HepG2 (cell line): ENCODE data around the gene KIF6. TPM values are rescaled to one million over a fixed set of nuclear protein-coding genes. Genes with fewer than 3 reads are reported as not detected.

ENCODE experiments used
- ATAC-seq: fragments of 200-7000 bp; cut with Tn5 transposase; 3 replicates; pipeline ENCODE4 v1.9.1; 2020; ENCODE audit warnings: mild to moderate bottlenecking, moderate library complexity
- BruUV-seq: library from RNA; stranded (reverse); fragments of 400-500 nt; replicated peaks from 2 replicates; lab custom pipeline; 2021; lab: Mats Ljungman, UMichigan
- CTCF ChIA-PET: fragments of 300-600 bp; formaldehyde crosslinking; extraction: SDS; loops from one replicate; lab custom pipeline; 2021; ENCODE audit warnings: low total read pairs, inconsistent platforms, low intra/inter-chr PET ratio; lab: Yijun Ruan, JAX
- POLR2A ChIA-PET: fragments of 350-600 bp; sonication (Branson Sonifier 250); formaldehyde crosslinking; loops from one replicate; lab custom pipeline; 2020; ENCODE audit warnings: antibody characterized with exemption, inconsistent platforms; lab: Yijun Ruan, JAX
- DNase-seq: peaks from one replicate; pipeline ENCODE4 v3.0.0-alpha.2; 2015; ENCODE audit warnings: low spot score
- FAIRE-seq: peaks from 3 replicates; lab custom pipeline; 2011; peaks lifted over from hg19 to GRCh38; lab: Jason Lieb, UNC
- H2AFZ ChIP-seq: one replicate; pipeline ENCODE4 v1.6.1; 2011; ENCODE audit warnings: low read length, inconsistent platforms
- H3K27ac ChIP-seq: fragments of 300-600 bp; 3 replicates; pipeline ENCODE4 v1.8.0; 2011; ENCODE audit warnings: mixed run types, mild to moderate bottlenecking, mixed read lengths, low read length, inconsistent platforms; ENCODE audit not compliant: insufficient read depth; ENCODE audit errors: extremely low read length
- H3K27me3 ChIP-seq, 2 experiments: fragments of 200-600 bp in 1 of 2; 2 replicates in 1 of 2; 3 replicates in 1 of 2; pipeline versions ENCODE4 v1.6.0 to v1.8.0; 2011; ENCODE audit warnings: low read length in 2 of 2, mild to moderate bottlenecking in 2 of 2, moderate library complexity in 2 of 2, inconsistent platforms in 1 of 2; ENCODE audit not compliant: insufficient read depth in 2 of 2, control insufficient read depth in 1 of 2
- H3K36me3 ChIP-seq, 2 experiments: fragments of 200-600 bp in 1 of 2; replicated peaks in 1 of 2; 2 replicates in 1 of 2; 3 replicates in 1 of 2; pipeline versions ENCODE4 v1.5.1 to v1.8.0; 2011; ENCODE audit warnings: low read length in 2 of 2, inconsistent platforms in 1 of 2; ENCODE audit not compliant: insufficient read depth in 2 of 2, control insufficient read depth in 1 of 2
- H3K4me1 ChIP-seq: 2 replicates; pipeline ENCODE4 v1.5.1; 2012; ENCODE audit warnings: low read length, inconsistent platforms; ENCODE audit not compliant: insufficient read depth
- H3K4me2 ChIP-seq: 2 replicates; pipeline ENCODE4 v1.6.0; 2011; ENCODE audit warnings: low read depth, low read length, inconsistent platforms
- H3K4me3 ChIP-seq, 3 experiments: fragments of 200-600 bp in 1 of 3; sonication (generic), shearing (Covaris generic) in 1 of 3; replicated peaks in 1 of 3; 2 replicates each; pipeline ENCODE4 v1.5.1; 2011 to 2016; ENCODE audit warnings: low read length in 3 of 3, inconsistent platforms in 2 of 3, low read depth in 2 of 3, mild to moderate bottlenecking in 2 of 3, control low read depth in 1 of 3, mixed read lengths in 1 of 3; ENCODE audit not compliant: insufficient read depth in 1 of 3
- H3K79me2 ChIP-seq: one replicate; pipeline ENCODE4 v1.6.1; 2011; ENCODE audit warnings: low read length, inconsistent platforms; ENCODE audit not compliant: insufficient read depth
- H3K9ac ChIP-seq: 2 replicates; pipeline ENCODE4 v1.6.0; 2011; ENCODE audit warnings: mild to moderate bottlenecking, low read depth, low read length, inconsistent platforms; ENCODE audit not compliant: insufficient read depth
- H3K9me3 ChIP-seq: 2 replicates; pipeline ENCODE4 v1.5.1; 2012; ENCODE audit warnings: mild to moderate bottlenecking, low read length
- H4K20me1 ChIP-seq: 2 replicates; pipeline ENCODE4 v1.6.0; 2011; ENCODE audit warnings: inconsistent platforms, mild to moderate bottlenecking, low read length, moderate library complexity; ENCODE audit not compliant: insufficient read depth
- GPN1 ChIP-seq: sonication (generic); formaldehyde crosslinking; IDR thresholded peaks from 2 replicates; pipeline ENCODE4 v1.5.1; 2020; ENCODE audit warnings: missing genetic modification reagents, borderline replicate concordance
- MIER2 ChIP-seq: IDR thresholded peaks from 2 replicates; pipeline ENCODE4 v1.6.1; 2016; ENCODE audit warnings: missing biosample characterization, missing genetic modification reagents
- PCBP2 ChIP-seq: fragments of 200-400 bp; formaldehyde crosslinking; optimal IDR thresholded peaks from 2 replicates; pipeline ENCODE3; 2018; ENCODE audit warnings: low read length, low read depth; ENCODE audit not compliant: poor library complexity, severe bottlenecking
- SCMH1 ChIP-seq: sonication (generic); formaldehyde crosslinking; IDR thresholded peaks from 2 replicates; pipeline ENCODE4 v1.9.0; 2021; ENCODE audit warnings: missing genetic modification reagents, mild to moderate bottlenecking, borderline replicate concordance
- SIX1 ChIP-seq: sonication (generic); formaldehyde crosslinking; IDR thresholded peaks from 2 replicates; pipeline ENCODE4 v1.4.0; 2020; ENCODE audit warnings: missing genetic modification reagents, borderline replicate concordance
- ZBTB20 ChIP-seq: sonication (generic); formaldehyde crosslinking; IDR thresholded peaks from 2 replicates; pipeline ENCODE4 v1.8.1; 2023; ENCODE audit warnings: missing genetic modification reagents, low read depth, mild to moderate bottlenecking, borderline replicate concordance
- ZNF20 ChIP-seq: sonication (generic); formaldehyde crosslinking; IDR thresholded peaks from 2 replicates; pipeline ENCODE4 v1.4.0; 2020; ENCODE audit warnings: mild to moderate bottlenecking, moderate library complexity, missing genetic modification reagents
- ZNF296 ChIP-seq: sonication (generic); formaldehyde crosslinking; conservative IDR thresholded peaks from 2 replicates; pipeline ENCODE4 v1.5.0; 2020; ENCODE audit warnings: mild to moderate bottlenecking, missing genetic modification reagents
- ZNF30 ChIP-seq: sonication (generic); formaldehyde crosslinking; IDR thresholded peaks from 2 replicates; pipeline ENCODE4 v1.5.0; 2020; ENCODE audit warnings: mild to moderate bottlenecking, missing genetic modification reagents
- ZNF550 ChIP-seq: sonication (generic); formaldehyde crosslinking; IDR thresholded peaks from 2 replicates; pipeline ENCODE4 v1.4.0; 2020; ENCODE audit warnings: mild to moderate bottlenecking, missing genetic modification reagents, borderline replicate concordance
- ZNF577 ChIP-seq: sonication (generic); formaldehyde crosslinking; IDR thresholded peaks from 2 replicates; pipeline ENCODE4 v1.4.0; 2020; ENCODE audit warnings: mild to moderate bottlenecking, low read depth, missing genetic modification reagents, borderline replicate concordance
- ZNF615 ChIP-seq: sonication (generic); formaldehyde crosslinking; IDR thresholded peaks from 2 replicates; pipeline ENCODE4 v1.5.0; 2020; ENCODE audit warnings: mild to moderate bottlenecking, missing genetic modification reagents, borderline replicate concordance
- ZNF619 ChIP-seq: sonication (generic); formaldehyde crosslinking; IDR thresholded peaks from 2 replicates; pipeline ENCODE4 v1.4.0; 2020; ENCODE audit warnings: mild to moderate bottlenecking, missing genetic modification reagents
- WGBS: methylation state at CpG from one replicate; pipeline ENCODE4 v1.1.6; 2017; ENCODE audit warnings: low lambda C conversion rate; 5-methylcytosine and 5-hydroxymethylcytosine counted together
- in situ Hi-C: cut with HindIII; loops from 2 replicates; pipeline ENCODE4 v1.10.0; 2017; ENCODE audit warnings: low pct_unique_long_range_greater_than_20kb; ENCODE audit not compliant: extremely low pct_ligation_motif_present
- intact Hi-C: fragments of 100-400 bp; cut with micrococcal nuclease; formaldehyde crosslinking; loops from one replicate; pipeline ENCODE4 v1.10.0; 2022; ENCODE audit not compliant: unreplicated experiment
- polyA plus RNA-seq, 8 experiments: library from polyadenylated mRNA; depleted of rRNA in 3 of 8; stranded (reverse) in 7 of 8; unstranded in 1 of 8; fragments of >200 nt; fragmentation: Illumina TruSeq in 4 of 8; extraction: Trizol in 4 of 8; gene quantifications; 2 replicates each; pipeline versions ENCODE4 v1.2.1 to v1.2.3, GENCODE V29; 2011 to 2016; ENCODE audit warnings: low read depth in 4 of 8, missing spikeins in 1 of 8, mixed read lengths in 1 of 8; ENCODE audit not compliant: insufficient read depth in 1 of 8
- total RNA-seq, 5 experiments: library from RNA; depleted of rRNA; stranded (reverse); fragments of >200 nt; fragmentation: Illumina TruSeq; extraction: Trizol; gene quantifications; 2 replicates each; pipeline ENCODE4 v1.2.3, GENCODE V29; 2016; ENCODE audit warnings: low read depth in 1 of 5
- TF ChIP-seq, protein P1 (sequence below): sonication (generic); formaldehyde crosslinking; IDR thresholded peaks from 2 replicates; pipeline ENCODE4 v1.4.0; 2020; ENCODE audit warnings: missing genetic modification reagents, borderline replicate concordance
- TF ChIP-seq, protein P2 (sequence below): sonication (generic); formaldehyde crosslinking; IDR thresholded peaks from 2 replicates; pipeline ENCODE4 v1.4.0; 2020; ENCODE audit warnings: mild to moderate bottlenecking, missing genetic modification reagents

Gene KIF6
- total and polyA plus RNA-seq, 2 of the 13 experiments (the other 11 are each of a cell fraction or from before 2014, with no cell fraction given), result 0.04 to 0.27 TPM

DNA sequence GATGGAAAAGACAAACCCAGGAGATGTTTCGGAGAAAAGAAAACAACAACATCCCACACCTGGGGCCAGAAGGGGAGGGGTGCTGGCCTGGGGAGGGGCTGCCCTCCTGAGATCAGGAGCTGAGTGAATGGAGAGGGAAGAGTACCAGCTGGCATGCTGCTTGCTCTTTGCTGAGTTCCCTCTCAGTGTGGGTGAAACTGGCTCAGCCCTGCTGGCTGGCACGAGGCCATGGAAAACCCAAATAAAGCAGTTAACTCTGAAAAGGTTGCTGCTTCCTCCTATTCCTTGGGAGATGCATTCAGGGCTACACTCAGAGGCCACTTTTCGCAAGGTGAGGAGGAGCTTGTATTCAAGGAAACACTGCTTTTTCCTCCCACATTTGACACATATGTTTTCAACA is 394.7 kb downstream of the KIF6 start:
- H3K27ac ChIP-seq, result no peak overlapping the region
- WGBS, result 44% methylated on average over 3 of the region's 3 CpGs
- ATAC-seq (no peak), FAIRE-seq (no peak), DNase-seq (no peak)
- no peak overlapping the region for H3K9ac ChIP-seq
- no peaks in the 10 kb centered on the region for H3K36me3 ChIP-seq
- no TSS peak for BruUV-seq
- no peak overlapping the region for H3K4me3 ChIP-seq
- H3K79me2 ChIP-seq, result no peaks in the 10 kb centered on the region
- POLR2A ChIA-PET, result no interaction called here
- TF ChIP-seq MIER2 (CRISPR knock-in tag), result no peak
- H3K27me3 ChIP-seq, result peaks cover 0 to 16% of the 10 kb centered on the region in 2 experiments; a peak in 3 of 5 replicates
- no peaks in the 10 kb centered on the region for H3K4me1 ChIP-seq
- intact Hi-C loops (no loop called here), in situ Hi-C loops (no loop called here)
- H4K20me1 ChIP-seq, result no peaks in the 10 kb centered on the region
- CTCF ChIA-PET, result no interaction called here
- H3K9me3 ChIP-seq, result no peaks in the 10 kb centered on the region
- no peak overlapping the region for H3K4me2 ChIP-seq
- H2AFZ ChIP-seq, result no peak overlapping the region

DNA sequence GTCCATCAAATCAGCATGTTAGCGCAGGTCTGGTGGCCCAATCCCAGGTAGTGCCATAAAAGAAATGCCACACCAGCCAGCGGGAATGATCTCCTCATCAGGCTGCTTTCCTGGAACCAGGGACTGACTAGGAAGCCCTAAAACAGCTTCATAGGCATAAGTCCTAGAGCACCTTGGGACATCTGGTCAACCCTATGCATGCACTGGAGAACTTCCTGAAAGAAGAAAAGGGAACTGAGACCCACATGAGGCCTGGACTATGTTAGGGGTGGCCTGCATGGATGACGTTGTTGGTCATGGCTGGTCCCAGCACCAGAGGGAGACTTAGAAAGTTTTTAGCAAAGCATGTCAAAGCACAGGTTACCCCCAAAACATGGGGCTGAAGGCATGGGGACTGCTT is 395.2 kb downstream of the KIF6 start:
- no peak overlapping the region for H3K4me3 ChIP-seq
- CTCF ChIA-PET, result no interaction called here
- intact Hi-C loops (no loop called here), in situ Hi-C loops (no loop called here)
- peaks cover 0 to 17% of the 10 kb centered on the region in 2 experiments; a peak in 3 of 5 replicates for H3K27me3 ChIP-seq
- H3K9me3 ChIP-seq, result no peaks in the 10 kb centered on the region
- no TSS peak for BruUV-seq
- H3K4me1 ChIP-seq, result no peaks in the 10 kb centered on the region
- POLR2A ChIA-PET, result no interaction called here
- H3K9ac ChIP-seq, result no peak overlapping the region
- WGBS, result 5% methylated on average over 3 of the region's 3 CpGs
- FAIRE-seq, result no peak
- no peak overlapping the region for H3K27ac ChIP-seq
- H3K4me2 ChIP-seq, result no peak overlapping the region
- no peaks in the 10 kb centered on the region for H3K36me3 ChIP-seq
- no peak overlapping the region for H2AFZ ChIP-seq
- H3K79me2 ChIP-seq, result no peaks in the 10 kb centered on the region
- ATAC-seq, result no peak
- DNase-seq, result no peak
- no peaks in the 10 kb centered on the region for H4K20me1 ChIP-seq
- no peak for TF ChIP-seq ZNF615 (CRISPR knock-in tag)
- TF ChIP-seq, protein P1, sequence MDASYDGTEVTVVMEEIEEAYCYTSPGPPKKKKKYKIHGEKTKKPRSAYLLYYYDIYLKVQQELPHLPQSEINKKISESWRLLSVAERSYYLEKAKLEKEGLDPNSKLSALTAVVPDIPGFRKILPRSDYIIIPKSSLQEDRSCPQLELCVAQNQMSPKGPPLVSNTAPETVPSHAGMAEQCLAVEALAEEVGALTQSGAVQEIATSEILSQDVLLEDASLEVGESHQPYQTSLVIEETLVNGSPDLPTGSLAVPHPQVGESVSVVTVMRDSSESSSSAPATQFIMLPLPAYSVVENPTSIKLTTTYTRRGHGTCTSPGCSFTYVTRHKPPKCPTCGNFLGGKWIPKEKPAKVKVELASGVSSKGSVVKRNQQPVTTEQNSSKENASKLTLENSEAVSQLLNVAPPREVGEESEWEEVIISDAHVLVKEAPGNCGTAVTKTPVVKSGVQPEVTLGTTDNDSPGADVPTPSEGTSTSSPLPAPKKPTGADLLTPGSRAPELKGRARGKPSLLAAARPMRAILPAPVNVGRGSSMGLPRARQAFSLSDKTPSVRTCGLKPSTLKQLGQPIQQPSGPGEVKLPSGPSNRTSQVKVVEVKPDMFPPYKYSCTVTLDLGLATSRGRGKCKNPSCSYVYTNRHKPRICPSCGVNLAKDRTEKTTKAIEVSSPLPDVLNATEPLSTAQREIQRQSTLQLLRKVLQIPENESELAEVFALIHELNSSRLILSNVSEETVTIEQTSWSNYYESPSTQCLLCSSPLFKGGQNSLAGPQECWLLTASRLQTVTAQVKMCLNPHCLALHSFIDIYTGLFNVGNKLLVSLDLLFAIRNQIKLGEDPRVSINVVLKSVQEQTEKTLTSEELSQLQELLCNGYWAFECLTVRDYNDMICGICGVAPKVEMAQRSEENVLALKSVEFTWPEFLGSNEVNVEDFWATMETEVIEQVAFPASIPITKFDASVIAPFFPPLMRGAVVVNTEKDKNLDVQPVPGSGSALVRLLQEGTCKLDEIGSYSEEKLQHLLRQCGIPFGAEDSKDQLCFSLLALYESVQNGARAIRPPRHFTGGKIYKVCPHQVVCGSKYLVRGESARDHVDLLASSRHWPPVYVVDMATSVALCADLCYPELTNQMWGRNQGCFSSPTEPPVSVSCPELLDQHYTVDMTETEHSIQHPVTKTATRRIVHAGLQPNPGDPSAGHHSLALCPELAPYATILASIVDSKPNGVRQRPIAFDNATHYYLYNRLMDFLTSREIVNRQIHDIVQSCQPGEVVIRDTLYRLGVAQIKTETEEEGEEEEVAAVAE (CRISPR knock-in tag), result no peak
- TF ChIP-seq ZNF30 (CRISPR knock-in tag), result no peak
- no peak for TF ChIP-seq ZNF20
- TF ChIP-seq, protein P2, sequence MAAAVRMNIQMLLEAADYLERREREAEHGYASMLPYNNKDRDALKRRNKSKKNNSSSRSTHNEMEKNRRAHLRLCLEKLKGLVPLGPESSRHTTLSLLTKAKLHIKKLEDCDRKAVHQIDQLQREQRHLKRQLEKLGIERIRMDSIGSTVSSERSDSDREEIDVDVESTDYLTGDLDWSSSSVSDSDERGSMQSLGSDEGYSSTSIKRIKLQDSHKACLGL, result no peak
- no peak for TF ChIP-seq PCBP2
- no peak for TF ChIP-seq ZNF619 (CRISPR knock-in tag)
- no peak for TF ChIP-seq ZBTB20 (CRISPR knock-in tag)
- no peak for TF ChIP-seq ZNF577 (CRISPR knock-in tag)
- no peak for TF ChIP-seq SCMH1 (CRISPR knock-in tag)
- TF ChIP-seq GPN1 (CRISPR knock-in tag), result no peak
- no peak for TF ChIP-seq ZNF550 (CRISPR knock-in tag)
- no peak for TF ChIP-seq ZNF296
- TF ChIP-seq SIX1, result no peak
